GM12891 (cell line): Measurements from ENCODE around the gene EPHA1.

Source experiments
- DNase-seq: peaks from one replicate; pipeline ENCODE4 v3.0.0; 2011; ENCODE audit warnings: low spot score; ENCODE audit not compliant: insufficient read length
- FAIRE-seq: peaks from 2 replicates; lab custom pipeline; 2011; peaks lifted over from hg19 to GRCh38; lab: Jason Lieb, UNC
- PAX5 ChIP-seq: IDR thresholded peaks from 2 replicates; pipeline ENCODE4 v1.6.1; 2011; ENCODE audit warnings: low read length, moderate library complexity, mild to moderate bottlenecking; ENCODE audit not compliant: insufficient read depth, severe bottlenecking
- POLR2A ChIP-seq: IDR thresholded peaks from 2 replicates; pipeline ENCODE4 v1.6.1; 2011; ENCODE audit warnings: low read depth, low read length, control low read depth
- POLR2AphosphoS5 ChIP-seq: IDR thresholded peaks from 2 replicates; pipeline ENCODE4 v1.6.1; 2011; ENCODE audit warnings: low read depth, low read length, control low read depth
- POU2F2 ChIP-seq: IDR thresholded peaks from 2 replicates; pipeline ENCODE4 v1.6.1; 2011; ENCODE audit warnings: low read depth, mild to moderate bottlenecking, control low read depth, low read length, moderate library complexity
- SPI1 ChIP-seq: IDR thresholded peaks from 2 replicates; pipeline ENCODE4 v1.6.1; 2011; ENCODE audit warnings: low read depth, low read length, control low read depth
- TAF1 ChIP-seq: IDR thresholded peaks from 2 replicates; pipeline ENCODE4 v1.6.1; 2011; ENCODE audit warnings: low read depth, low read length, control low read depth

The EPHA1 gene

GRCh38 chr7:143363016-143363937 lies 45.4 kb downstream of the EPHA1 start:
- no peak for DNase-seq
- TF ChIP-seq POLR2AphosphoS5 (no peak), POLR2A (no peak), SPI1 (no peak), PAX5 (no peak), TAF1 (no peak), POU2F2 (no peak)
- FAIRE-seq = no peak

- no peak for TF ChIP-seq TAF1
- TF ChIP-seq PAX5 = no peak
- TF ChIP-seq SPI1 = no peak
- TF ChIP-seq POLR2A = no peak
- no peak for TF ChIP-seq POLR2AphosphoS5
- TF ChIP-seq POU2F2 = no peak
- peak; percentile 59 for DNase-seq
Measured at GRCh38 chr7:143362131-143363015, 46.3 kb downstream of the EPHA1 start, which contains the start of gene FAM131B. TSS of gene FAM131B (minus strand) at chr7:143362713. CDS start at chr7:143362603, 110 bp downstream.

GRCh38 chr7:143361552-143362130 lies 47.0 kb downstream of the EPHA1 start:
- no peak for TF ChIP-seq POU2F2
- no peak for TF ChIP-seq POLR2A
- no peak for TF ChIP-seq PAX5
- no peak for FAIRE-seq
- DNase-seq = no peak

More at GRCh38 chr7:143362131-143363015, 46.3 kb downstream of the EPHA1 start, which contains the start of gene FAM131B:
- no peak for FAIRE-seq

GRCh38 chr7:143360788-143361551 lies 47.7 kb downstream of the EPHA1 start:
- FAIRE-seq = no peak
- TF ChIP-seq PAX5 = no peak
- no peak for TF ChIP-seq POLR2A
- no peak for TF ChIP-seq POU2F2
- TF ChIP-seq POLR2AphosphoS5 = no peak
- no peak for TF ChIP-seq SPI1
- no peak for TF ChIP-seq TAF1
- no peak for DNase-seq

- no peak for TF ChIP-seq POLR2A
- TF ChIP-seq POLR2AphosphoS5 = no peak
- TF ChIP-seq POU2F2 = no peak
- TF ChIP-seq TAF1 = no peak
- TF ChIP-seq PAX5 = no peak
- peak; percentile 69 for TF ChIP-seq SPI1
- DNase-seq (no peak), FAIRE-seq (no peak)
Measured at GRCh38 chr7:143359771-143360353, 48.8 kb downstream of the EPHA1 start.

- no peak for DNase-seq
- no peak for FAIRE-seq
- TF ChIP-seq POLR2AphosphoS5 (no peak), TAF1 (no peak), POU2F2 (no peak), POLR2A (no peak), PAX5 (no peak), SPI1 (no peak)
Measured at GRCh38 chr7:143358626-143359025, 50.0 kb downstream of the EPHA1 start.

GRCh38 chr7:143356414-143357050 lies 52.1 kb downstream of the EPHA1 start:
- no peak for DNase-seq
- FAIRE-seq = no peak
- no peak for TF ChIP-seq POU2F2
- no peak for TF ChIP-seq SPI1
- no peak for TF ChIP-seq POLR2A
- no peak for TF ChIP-seq POLR2AphosphoS5
- no peak for TF ChIP-seq TAF1
- no peak for TF ChIP-seq PAX5
